Measurements from ENCODE around the gene OR6B2. TPM values are rescaled to one million over a fixed set of nuclear protein-coding genes. Genes with fewer than 3 reads are reported as not detected.

Gene OR6B2
- total RNA-seq, 1 donor from 2014 or later = not detected

DNA sequence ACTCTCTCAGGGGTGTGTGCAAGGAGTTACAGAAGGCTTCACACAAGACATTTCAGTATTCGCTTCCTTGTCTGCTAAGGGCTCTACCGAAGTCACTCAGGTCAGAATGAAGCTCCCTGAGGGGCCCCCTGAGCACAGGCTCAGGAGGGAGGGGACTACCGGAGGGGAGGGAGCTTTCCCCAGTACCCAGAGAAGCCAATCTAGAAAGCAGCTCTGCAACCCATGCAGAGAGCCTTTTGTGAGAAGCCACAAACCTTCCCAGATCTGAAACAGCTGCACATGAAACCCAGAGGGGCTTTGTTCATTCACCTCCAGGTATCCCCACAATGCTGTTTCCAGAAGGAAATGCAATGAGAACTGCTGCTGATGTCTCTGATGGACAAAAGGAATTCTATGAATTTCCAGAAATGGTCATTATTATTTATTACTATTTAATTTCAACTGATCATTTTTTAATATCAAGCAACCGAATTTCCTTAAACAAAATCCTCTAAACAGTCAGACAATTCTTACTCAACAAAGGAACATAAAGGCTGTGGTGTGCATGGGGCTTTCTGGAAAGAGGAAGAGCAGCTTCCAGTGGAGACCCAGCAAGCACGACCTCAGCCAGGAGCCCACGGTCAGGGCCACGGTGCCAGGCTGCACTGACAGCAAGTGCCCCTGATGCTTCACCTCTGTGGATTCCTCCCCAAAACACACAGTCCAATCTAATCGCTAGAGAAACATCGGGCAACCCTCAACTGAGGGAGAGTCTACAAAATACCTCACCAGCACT, 47.0 kb downstream of the OR6B2 start:
- Mint-ChIP-seq H3K36me3 (ENCODE audit: unreplicated experiment) (peaks cover 60% of the 10 kb centered on the region), H3K4me1 (ENCODE audit: unreplicated experiment) (no peaks in the 10 kb centered on the region), H3K27ac (ENCODE audit: unreplicated experiment) (no peak overlapping the region), H3K4me3 (ENCODE audit: unreplicated experiment) (no peak overlapping the region), H3K9me3 (ENCODE audit: unreplicated experiment) (peaks cover 14% of the 10 kb centered on the region), H3K27me3 (ENCODE audit: unreplicated experiment) (no peaks in the 10 kb centered on the region)
- no peak for DNase-seq (ENCODE audit: extremely low spot score, unreplicated experiment)
- TF ChIP-seq, protein P1, sequence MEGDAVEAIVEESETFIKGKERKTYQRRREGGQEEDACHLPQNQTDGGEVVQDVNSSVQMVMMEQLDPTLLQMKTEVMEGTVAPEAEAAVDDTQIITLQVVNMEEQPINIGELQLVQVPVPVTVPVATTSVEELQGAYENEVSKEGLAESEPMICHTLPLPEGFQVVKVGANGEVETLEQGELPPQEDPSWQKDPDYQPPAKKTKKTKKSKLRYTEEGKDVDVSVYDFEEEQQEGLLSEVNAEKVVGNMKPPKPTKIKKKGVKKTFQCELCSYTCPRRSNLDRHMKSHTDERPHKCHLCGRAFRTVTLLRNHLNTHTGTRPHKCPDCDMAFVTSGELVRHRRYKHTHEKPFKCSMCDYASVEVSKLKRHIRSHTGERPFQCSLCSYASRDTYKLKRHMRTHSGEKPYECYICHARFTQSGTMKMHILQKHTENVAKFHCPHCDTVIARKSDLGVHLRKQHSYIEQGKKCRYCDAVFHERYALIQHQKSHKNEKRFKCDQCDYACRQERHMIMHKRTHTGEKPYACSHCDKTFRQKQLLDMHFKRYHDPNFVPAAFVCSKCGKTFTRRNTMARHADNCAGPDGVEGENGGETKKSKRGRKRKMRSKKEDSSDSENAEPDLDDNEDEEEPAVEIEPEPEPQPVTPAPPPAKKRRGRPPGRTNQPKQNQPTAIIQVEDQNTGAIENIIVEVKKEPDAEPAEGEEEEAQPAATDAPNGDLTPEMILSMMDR (IDR thresholded peaks at IDR 0.05) = no peak

Other genes starting within 250 kb of the OR6B2 start
- 122 and 130 TPM in 2 replicates for gene NDUFA10, start 5.1 kb downstream of the OR6B2 start, total RNA-seq
- gene OR6B3, start 23.1 kb upstream of the OR6B2 start, total RNA-seq = not detected in 2 replicates
- 156 TPM in 2 replicates for gene COPS9, start 105.9 kb upstream of the OR6B2 start, total RNA-seq
- gene OTOS, start 110.2 kb upstream of the OR6B2 start, total RNA-seq = not detected in 2 replicates